GM21360 (cell line): ENCODE results near the gene PRKCA.
"Not testable (repeated sequence)": the region's sequence is repeated elsewhere in the genome, so short reads cannot be mapped to it uniquely, and the experiment has no call there.

Experiments
- ATAC-seq: cut with Tn5 transposase; IDR thresholded peaks from one replicate; pipeline ENCODE4 v1.9.1; 2021; ENCODE audit warnings: mild to moderate bottlenecking, moderate library complexity; ENCODE audit not compliant: unreplicated experiment

The PRKCA gene

DNA sequence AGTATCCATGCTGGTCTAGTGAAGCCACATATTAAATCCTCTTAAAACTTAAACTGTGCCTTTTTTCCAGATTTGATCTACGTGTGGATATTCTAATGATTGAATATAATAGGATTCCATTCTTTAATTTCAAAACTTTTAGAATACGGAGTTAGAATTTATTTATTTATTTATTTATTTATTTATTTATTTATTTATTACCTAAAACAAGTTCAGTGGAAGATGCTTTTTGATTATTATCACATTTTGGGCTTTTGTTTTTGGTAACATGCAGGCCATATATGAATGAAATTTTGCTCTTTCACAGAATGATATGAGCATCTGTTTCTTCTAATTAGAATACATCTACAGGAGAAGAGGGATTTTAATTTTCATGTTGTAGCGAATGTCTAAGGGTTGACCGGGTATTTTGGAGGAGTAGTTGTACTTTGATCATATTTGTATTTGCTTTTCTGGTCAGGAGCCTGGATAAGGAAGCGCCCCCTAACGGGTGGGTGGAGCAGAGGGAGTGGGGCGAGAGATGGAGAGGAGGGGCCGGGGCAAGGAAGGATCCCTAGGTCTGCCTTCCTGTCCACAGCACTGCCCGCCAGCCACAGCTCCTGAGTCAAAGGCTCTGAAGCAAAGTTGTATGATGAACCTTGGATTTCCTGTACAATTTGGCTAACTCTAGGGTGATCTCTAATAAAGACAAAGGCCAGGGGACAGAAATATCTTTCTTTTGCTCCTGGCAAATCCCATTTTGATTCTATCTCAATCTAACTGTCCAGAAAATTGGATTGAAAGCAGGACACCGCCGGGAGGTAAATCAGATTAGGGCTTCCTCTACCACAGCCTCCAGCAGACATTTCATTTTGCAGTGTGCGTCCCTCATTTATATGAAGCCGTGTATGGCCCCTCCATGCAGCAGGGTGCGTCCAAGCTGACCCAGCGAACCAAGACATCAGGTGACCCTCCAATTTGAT lies 149.1 kb downstream of the PRKCA start:
- ATAC-seq: no peak

DNA sequence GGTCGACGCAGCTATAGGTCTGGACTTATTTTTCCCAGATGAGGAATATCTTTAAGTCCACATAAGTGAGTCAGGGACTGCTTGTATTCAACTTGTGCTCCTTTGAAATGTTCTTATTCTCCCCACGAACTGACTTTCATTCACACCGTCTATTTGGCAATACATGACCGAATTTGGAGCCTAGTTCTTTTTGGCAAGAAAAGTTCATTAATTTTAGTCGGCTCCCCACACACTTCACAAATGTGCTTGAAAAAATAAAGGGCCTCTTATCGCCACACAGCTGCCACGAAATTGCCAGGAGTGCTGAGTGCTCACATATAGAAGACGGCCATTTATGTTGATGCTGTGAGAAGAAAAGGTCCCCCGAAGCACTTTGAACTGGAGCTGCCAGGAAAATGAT lies 152.6 kb downstream of the PRKCA start:
- ATAC-seq: no peak

DNA sequence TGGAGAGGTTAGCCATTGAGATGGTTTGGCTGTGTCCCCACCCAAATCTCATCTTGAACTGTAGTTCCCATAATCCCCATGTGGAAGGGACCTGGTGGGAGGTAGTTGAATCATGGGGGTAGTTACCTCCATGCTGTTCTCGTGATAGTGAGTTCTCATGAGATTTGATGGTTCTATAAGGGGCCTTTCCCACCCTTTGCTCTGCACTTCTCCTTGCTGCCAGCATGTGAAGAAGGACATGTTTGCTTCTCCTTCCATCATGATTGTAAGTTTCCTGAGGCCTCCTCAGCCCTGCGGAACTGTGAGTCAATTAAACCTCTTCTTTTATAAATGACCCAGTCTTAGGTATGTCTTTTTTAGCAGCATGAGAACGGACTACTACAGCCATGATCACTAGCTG lies 155.1 kb downstream of the PRKCA start:
- ATAC-seq: not testable (repeated sequence)

- no peak for ATAC-seq
Measured at GRCh38 chr17:66458782-66459181, 156.4 kb downstream of the PRKCA start.

GRCh38 chr17:66459811-66460270 lies 157.4 kb downstream of the PRKCA start:
- ATAC-seq: no peak

DNA sequence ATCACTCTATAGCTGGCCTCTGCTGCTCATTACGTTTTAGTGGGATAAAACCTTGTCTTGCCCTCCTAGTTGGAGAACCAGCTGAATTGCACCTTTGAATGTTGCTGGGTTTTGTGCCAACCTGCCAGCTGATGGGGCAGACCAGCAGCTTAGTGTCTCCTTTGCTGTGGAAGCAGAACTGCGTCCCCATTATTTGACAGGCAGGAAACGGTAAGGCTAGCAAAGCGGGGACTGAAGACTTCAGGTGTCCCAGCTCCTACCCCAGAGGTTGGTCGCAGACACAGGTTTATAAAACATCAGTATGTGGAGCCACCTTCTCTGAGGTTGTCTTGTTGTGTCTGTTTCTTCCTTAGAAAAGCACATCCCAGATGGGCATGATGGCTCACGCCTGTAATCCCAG lies 158.1 kb downstream of the PRKCA start:
- no peak for ATAC-seq

DNA sequence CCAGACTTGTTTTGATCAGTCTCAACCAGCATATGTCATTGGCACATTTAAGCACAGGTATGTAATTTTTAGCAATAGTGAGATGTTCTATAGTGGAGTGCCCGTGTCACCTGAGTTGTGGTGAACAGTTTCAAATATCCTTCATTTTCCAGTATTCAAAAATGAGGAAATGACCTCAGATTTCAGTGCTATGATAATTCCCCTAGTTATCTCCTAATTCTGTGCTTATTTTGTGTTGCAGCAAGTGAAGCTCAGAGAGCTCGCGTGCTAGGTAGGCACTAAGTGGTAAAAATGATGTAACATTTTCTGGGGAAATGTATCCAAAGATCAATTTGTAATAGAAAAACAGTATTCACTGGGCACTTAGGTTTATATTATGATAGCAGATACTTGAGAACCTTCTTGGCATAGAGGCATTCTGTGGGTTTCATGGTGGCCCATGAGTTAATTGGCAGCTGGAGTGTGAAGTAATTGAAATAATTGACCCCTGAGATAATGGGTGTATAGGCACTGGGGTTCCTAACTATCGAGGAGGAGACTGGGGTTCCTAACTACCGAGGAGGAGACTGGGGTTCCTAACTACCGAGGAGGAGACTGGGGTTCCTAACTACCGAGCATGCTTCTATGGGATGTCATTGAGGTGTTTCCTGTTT lies 159.1 kb downstream of the PRKCA start:
- no peak for ATAC-seq

DNA sequence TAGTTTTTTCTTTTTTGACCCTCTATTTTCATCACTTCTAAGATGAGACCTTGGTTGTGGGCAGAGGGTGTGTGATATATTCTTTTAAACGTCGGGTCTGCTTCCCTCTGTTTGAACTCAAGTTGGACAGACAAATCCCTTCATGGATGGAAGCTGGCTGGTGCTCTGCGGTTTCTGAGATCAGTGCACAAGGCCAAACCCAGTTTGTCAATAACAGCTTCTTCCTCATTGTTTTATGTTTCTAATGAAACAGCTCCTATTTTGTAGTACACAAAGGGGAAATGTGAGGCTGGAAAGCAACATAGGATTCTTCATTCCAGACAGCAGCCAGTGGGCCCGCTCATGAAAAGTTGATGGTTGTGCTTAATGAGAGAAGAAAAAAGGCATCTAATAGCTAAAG lies 159.6 kb downstream of the PRKCA start:
- ATAC-seq: no peak

- no peak for ATAC-seq
Measured at GRCh38 chr17:66464921-66465320, 162.5 kb downstream of the PRKCA start.

DNA sequence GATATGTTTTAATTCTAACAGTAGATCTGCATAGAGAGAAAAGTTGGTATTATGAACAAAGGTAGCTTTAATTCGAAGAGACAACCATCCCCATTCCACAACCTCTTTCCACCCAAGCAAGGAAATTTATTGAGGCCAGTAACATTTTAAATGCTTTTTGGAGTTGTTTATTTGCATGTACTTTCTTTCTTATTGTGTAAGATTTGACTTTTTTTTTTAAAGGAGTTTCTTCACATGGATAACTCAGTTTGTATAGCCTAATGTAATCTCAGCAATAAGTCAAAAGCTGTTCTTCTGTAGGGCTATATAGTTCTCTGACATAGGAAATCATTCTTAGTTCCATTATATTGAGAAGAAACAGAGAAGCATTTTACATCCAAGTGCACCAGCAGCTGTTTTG lies 163.3 kb downstream of the PRKCA start:
- no peak for ATAC-seq

GRCh38 chr17:66466106-66466820 lies 163.8 kb downstream of the PRKCA start:
- ATAC-seq: no peak

DNA sequence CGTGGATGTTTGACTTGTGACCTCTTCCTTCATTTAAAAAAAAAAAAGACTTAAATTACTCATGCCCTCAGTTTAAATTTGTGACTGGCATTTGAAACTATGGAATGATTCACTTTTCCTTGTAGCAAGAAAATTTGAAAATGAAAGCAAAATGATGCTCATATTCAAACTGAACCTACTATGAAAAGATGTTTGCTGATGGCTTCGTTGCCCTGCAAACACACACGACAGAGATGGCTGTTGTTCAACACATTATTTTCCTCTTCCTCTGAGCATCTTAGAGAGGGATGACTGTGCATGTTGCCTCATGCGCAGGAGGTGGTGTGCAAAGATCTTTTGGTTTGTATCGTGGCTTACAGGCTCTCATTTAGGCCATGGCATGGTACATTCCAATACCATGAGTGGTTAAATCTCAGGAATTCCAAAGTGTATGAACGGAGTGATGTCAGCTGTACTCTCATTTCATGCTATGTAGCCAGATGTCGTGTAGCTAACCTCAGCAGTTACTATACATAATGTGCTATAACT lies 164.5 kb downstream of the PRKCA start:
- no peak for ATAC-seq

DNA sequence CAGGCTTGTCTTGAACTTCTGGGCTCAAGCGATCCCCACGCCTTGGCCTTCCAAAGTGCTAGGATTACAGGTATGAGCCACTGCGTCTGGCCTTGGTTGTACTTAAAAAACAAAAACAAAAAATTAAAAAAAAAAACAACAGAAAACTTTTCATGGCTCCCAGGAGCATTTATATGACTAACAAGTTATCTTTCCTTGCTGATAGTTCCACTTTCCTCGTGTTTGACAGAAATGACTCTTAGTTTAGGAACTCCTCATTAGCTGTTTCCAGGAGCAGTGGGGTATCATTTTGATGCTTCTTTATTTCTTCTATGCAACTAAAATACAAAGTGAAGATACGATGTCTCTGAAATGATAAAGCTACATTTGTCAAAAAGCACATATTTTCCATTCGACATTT lies 165.4 kb downstream of the PRKCA start:
- ATAC-seq: no peak

DNA sequence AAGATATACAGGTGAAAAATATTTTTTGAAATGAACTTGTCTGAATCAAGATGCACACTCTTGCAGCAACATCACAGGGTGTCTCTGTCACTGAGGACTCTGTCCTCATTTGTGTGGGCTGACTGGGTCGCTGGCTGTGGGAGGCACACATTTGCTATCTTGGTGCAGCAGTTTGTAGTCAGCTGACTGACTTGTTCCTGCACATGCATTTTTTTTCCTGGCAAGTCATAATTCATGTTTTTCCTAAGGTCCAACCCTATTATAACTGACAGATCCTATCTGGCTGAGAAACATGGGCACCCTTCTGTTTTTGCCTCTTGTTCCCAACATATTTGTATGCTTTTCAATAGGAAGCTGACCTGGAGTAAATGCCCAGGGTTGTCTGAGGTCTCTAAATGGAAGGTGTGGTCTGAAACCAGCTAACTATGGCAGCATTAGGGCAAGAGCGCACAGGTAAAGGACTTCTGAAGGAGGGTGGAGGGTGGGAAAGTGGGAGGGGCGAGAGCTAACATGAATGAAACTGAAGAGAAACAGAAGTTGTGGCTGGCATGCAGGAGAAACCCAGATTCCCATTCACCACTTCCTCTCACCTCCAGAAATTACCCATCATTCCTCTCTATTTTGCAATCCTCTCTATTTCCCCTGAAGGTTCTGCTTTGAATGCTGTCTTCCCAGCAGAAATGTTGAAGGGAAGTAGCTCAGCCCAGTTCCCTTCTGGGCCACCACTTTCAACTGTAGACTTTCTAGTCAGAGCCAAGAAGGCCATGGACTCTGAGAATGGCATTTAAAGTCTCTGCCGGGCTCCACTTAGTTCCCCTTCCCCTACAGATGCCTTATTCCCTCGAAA lies 166.1 kb downstream of the PRKCA start:
- ATAC-seq: no peak

DNA sequence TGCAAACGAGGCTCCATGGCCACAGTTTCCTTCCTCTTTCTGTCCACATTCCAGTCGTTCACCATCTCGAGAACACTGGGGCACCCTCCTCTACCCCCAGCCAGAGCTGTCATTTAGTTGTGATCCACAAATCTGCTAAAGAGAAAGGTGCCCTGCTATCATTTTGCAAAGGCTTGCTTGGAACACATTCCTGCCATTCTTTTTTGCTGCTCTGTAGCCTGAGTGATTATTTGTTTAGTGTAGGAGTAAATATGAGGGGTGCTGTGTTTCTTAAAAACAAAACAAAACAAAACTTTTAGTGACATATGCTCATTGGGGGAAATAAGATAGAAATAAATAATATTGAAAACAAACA lies 166.7 kb downstream of the PRKCA start:
- ATAC-seq: no peak

DNA sequence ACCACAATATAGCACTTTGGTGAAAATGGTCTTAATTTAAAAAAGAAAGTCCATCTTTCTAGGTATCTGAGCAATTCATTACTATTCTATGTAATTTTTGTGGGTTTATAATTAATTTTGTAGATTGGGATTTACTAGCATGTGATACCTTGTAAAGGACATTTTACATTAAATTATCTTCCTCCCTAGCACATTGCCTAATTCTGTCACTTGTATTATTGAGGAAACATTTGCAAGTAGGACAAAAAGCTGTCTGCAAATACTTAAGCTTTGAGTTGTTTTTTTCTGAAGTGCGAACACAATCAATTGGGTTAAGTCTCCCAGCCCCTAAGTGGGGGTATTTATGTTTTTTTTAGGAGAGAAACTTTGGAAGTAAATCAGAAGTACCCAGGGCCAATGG lies 167.0 kb downstream of the PRKCA start:
- no peak for ATAC-seq

- ATAC-seq: no peak
Measured at GRCh38 chr17:66469890-66470289, 167.5 kb downstream of the PRKCA start.

- ATAC-seq: no peak
Measured at GRCh38 chr17:66472123-66472522, 169.7 kb downstream of the PRKCA start.

DNA sequence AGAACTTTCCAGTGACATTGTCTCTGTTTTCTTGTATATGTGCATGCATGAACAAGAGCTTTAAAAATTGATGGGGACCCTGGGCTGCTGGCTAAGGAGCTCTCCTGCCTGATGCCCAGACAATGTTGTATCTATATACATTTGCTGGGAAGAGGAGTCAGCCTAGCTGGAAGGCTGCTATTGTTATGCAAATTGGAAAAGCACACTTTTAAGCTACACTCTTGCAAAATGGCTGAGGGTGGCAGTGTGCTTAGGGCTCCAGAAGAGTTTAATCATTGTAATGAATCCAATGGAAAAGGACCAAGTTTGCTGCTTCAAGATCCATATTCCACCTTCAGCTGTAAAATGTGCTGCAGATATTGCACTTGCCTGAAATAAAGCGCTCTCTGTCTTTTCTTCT lies 171.8 kb downstream of the PRKCA start:
- no peak for ATAC-seq

DNA sequence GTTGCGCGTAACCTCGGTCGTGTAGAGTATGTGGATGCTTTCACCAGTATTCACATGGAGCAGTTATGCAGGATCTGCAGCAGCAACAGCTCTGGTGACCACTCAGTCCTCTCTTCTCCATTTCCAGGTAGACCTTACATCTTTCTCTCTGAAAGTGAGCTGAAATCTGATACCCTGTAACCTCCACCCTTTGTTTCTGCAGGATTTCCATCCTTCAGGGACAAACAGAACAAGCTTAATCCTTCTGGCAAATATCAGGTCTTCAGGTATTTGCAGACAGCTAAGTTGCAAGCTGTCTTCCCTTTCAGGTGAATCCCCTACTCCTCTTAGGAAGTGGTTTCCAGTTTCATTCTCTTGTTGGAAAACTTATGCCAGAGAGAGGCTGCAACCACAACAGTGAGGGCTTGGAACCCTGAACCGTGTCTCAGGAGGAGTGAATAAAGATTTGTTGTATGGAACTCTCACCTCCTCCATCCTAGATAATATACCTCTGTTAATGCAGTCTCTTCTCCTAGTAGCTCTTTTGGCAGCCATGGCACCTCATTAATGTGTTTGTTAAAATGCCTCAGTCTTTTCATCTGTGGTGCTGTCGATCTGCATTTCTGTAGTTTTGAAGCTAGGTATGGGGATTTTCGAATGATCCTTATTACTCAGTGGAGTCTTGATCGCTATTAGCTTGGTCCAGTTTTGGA lies 172.5 kb downstream of the PRKCA start:
- ATAC-seq: no peak
